Forelimb muscle (tissue), 1 donor: ENCODE data around the gene CATSPERZ. TPM values are rescaled to one million over a fixed set of nuclear protein-coding genes. Genes with fewer than 3 reads are reported as not detected.

Experiments
- DNase-seq: peaks from one replicate; pipeline ENCODE4 v3.0.0-alpha.2; 2013; ENCODE audit warnings: low read depth
- polyA plus RNA-seq: library from polyadenylated mRNA; unstranded; fragments of 120-200 nt; gene quantifications from one replicate; pipeline ENCODE4 v1.2.1, GENCODE V29; 2013; ENCODE audit not compliant: insufficient read length

Gene CATSPERZ
- polyA plus RNA-seq, 1 donor: not detected

GRCh38 chr11:64284962-64285884 lies 14.9 kb upstream of the CATSPERZ start, which contains the start of gene GPR137:
Gene GPR137, plus strand, starts transcription at chr11:64285848. Its CDS starts 677 bp downstream, at chr11:64286525.
- DNase-seq: no peak

- DNase-seq: no peak
These were observed 14.0 kb upstream of the CATSPERZ start for GRCh38 chr11:64285885-64286800.

GRCh38 chr11:64286801-64287159 lies 13.4 kb upstream of the CATSPERZ start:
- no peak for DNase-seq

GRCh38 chr11:64287676-64288352 lies 12.3 kb upstream of the CATSPERZ start:
- no peak for DNase-seq

GRCh38 chr11:64288353-64288750 lies 11.8 kb upstream of the CATSPERZ start:
- no peak for DNase-seq

GRCh38 chr11:64289002-64289564 lies 11.1 kb upstream of the CATSPERZ start:
- DNase-seq: no peak

- no peak for DNase-seq
These were observed 9.6 kb upstream of the CATSPERZ start for GRCh38 chr11:64290352-64291261.

- no peak for DNase-seq
These were observed 8.9 kb upstream of the CATSPERZ start, which contains the start of gene KCNK4 for GRCh38 chr11:64291262-64291751. Gene KCNK4, plus strand, starts transcription at chr11:64291302. Its CDS starts 1,717 bp downstream, at chr11:64293019.

- DNase-seq: no peak
These were observed 8.3 kb upstream of the CATSPERZ start for GRCh38 chr11:64291752-64292459.

- DNase-seq: no peak
These were observed 7.5 kb upstream of the CATSPERZ start for GRCh38 chr11:64292460-64293254.

- no peak for DNase-seq
These were observed 5.4 kb upstream of the CATSPERZ start for GRCh38 chr11:64294774-64295173.

GRCh38 chr11:64295760-64296159 lies 4.4 kb upstream of the CATSPERZ start:
- DNase-seq: no peak

- DNase-seq: no peak
These were observed 3.9 kb upstream of the CATSPERZ start for GRCh38 chr11:64296236-64296635.

GRCh38 chr11:64296830-64297698 lies 3.1 kb upstream of the CATSPERZ start:
- no peak for DNase-seq

- no peak for DNase-seq
These were observed 2.3 kb upstream of the CATSPERZ start for GRCh38 chr11:64297699-64298358.

GRCh38 chr11:64298966-64299846 lies 952 bp upstream of the CATSPERZ start:
- DNase-seq: no peak
